LNCAP (cell line): Measurements from ENCODE around the gene SCMH1.

ENCODE experiments used
- CTCF ChIP-seq: fragments of 450-650 bp; IDR thresholded peaks from 2 replicates; pipeline ENCODE4 v1.5.1; 2017; ENCODE audit warnings: mild to moderate bottlenecking

SCMH1 gene

GRCh38 chr1:40997096-40997495 is 245.0 kb downstream of the SCMH1 start:
- TF ChIP-seq CTCF: no peak

- TF ChIP-seq CTCF: no peak
Observed at GRCh38 chr1:40989066-40989465, 253.0 kb downstream of the SCMH1 start.

DNA sequence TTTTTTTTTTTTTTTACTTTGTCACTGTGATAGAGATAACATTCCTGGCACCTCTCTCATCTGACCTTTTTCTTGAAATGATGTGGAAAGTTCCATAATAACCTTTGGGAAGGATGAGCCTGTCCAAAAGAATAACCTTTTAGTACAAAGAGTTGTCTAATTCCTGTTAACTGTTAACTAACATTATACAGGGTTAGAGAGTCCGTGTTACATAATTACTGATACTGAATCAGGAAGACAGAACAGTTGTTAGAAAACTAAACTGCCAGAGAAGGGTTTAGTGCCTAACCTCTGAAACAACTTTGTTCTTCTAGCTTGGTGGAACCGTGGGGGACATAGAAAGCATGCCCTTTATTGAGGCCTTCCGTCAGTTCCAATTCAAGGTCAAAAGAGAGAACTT is 253.8 kb downstream of the SCMH1 start:
- no peak for TF ChIP-seq CTCF

GRCh38 chr1:40987439-40988276 is 254.4 kb downstream of the SCMH1 start:
- no peak for TF ChIP-seq CTCF

DNA sequence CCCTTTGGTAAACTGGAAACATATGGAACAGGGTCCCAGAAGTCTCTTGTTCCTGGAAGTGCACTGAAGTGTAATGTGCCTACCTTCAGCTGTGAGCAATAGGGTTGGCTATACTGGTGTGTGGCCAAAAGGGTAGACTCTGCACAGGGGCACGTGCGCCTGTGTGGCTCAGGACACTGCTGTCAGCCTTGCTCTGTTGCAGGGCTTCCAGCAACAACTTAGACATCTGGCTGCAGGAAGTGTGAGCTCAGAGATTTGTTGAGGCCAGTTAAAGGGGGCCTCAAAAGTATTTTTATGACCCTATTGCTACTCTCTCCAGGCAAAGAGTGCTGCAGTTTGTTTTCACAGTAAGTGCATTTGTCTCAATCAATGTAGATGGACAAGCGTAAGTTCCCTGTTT is 255.2 kb downstream of the SCMH1 start:
- TF ChIP-seq CTCF: no peak

DNA sequence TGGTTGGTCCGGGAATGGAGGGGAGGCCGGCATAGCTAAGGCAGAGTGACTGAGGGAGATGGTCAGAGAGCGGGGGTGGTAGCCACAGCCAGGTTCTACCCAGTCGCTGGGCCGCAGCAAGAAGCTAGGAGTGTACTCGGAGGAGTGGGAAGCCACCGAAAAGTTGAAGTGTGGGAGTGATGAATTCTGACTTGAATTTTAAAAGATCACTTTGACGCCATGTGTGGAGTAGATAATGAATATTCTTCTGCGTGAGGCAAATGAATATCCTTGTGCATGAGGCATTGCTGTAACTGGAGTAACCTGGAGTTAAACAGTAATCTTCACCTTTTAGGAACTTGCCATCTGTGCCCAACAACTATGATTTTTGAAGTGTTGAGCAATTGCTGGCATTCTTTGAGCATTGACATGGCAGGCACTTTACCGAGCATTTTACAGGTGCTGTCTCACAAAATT is 255.8 kb downstream of the SCMH1 start:
- TF ChIP-seq CTCF: no peak

- no peak for TF ChIP-seq CTCF
Observed at GRCh38 chr1:40985875-40986274, 256.2 kb downstream of the SCMH1 start.
